ENCODE data around the gene SCO2.

Gene SCO2

GRCh38 chr22:50476868-50477267 lies 48.5 kb downstream of the SCO2 start:
- DNase-seq (ENCODE audit: low read depth in 2 of 2), result no peak

DNA sequence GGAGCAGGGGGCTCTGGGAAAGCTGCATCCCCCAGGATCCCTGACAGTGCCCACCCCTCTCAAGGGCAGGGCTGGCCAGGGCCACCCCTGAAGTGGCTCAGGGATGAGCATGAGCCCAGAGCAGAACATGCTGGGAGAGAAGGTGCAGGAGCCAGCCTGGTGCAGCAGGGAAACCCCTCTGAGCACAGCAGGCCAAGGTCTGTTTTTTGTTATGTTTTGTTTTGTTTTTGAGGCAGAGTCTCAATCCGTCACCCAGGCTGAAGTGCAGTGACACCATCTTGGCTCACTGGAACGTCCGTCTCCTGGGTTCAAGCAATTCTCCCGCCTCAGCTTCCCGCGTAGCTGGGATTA lies 49.8 kb downstream of the SCO2 start:
- no peak for DNase-seq (ENCODE audit: low read depth in 2 of 2)

- DNase-seq (ENCODE audit: low read depth in 2 of 2), result peak; percentile 77 to 84
Observed at GRCh38 chr22:50474710-50475651, 50.4 kb downstream of the SCO2 start, which contains the start of gene SBF1. TSS of gene SBF1 (minus strand) at chr22:50475035. CDS start at chr22:50474840, 195 bp downstream.

- no peak for DNase-seq (ENCODE audit: low read depth in 2 of 2)
Observed at GRCh38 chr22:50473855-50474671, 51.3 kb downstream of the SCO2 start.
